Measurements from ENCODE around the gene TSFM. TPM values are rescaled to one million over a fixed set of nuclear protein-coding genes. Genes with fewer than 3 reads are reported as not detected.
A peak's percentile ranks its signal among the peaks of the same experiment; 100 is the strongest.

The TSFM gene
- total RNA-seq = 10 to 100 TPM; 15.0 to 17.2 TPM
- 10 to 100 TPM; 21.4 to 22.9 TPM for polyA plus RNA-seq
- long read RNA-seq, donor 1, transcript TSFM-204 (6 exons, 2,192 nt) = major isoform, 32 of 45 reads
- long read RNA-seq, donor 1, partial matches to known transcripts = 4 of 45 reads
- long read RNA-seq, donor 1, other reads (novel, unspliced or antisense) = 6 of 45 reads
- long read RNA-seq, donor 2, partial matches to known transcripts = 0 of 6 reads
- long read RNA-seq, donor 2, other reads (novel, unspliced or antisense) = 2 of 6 reads

DNA sequence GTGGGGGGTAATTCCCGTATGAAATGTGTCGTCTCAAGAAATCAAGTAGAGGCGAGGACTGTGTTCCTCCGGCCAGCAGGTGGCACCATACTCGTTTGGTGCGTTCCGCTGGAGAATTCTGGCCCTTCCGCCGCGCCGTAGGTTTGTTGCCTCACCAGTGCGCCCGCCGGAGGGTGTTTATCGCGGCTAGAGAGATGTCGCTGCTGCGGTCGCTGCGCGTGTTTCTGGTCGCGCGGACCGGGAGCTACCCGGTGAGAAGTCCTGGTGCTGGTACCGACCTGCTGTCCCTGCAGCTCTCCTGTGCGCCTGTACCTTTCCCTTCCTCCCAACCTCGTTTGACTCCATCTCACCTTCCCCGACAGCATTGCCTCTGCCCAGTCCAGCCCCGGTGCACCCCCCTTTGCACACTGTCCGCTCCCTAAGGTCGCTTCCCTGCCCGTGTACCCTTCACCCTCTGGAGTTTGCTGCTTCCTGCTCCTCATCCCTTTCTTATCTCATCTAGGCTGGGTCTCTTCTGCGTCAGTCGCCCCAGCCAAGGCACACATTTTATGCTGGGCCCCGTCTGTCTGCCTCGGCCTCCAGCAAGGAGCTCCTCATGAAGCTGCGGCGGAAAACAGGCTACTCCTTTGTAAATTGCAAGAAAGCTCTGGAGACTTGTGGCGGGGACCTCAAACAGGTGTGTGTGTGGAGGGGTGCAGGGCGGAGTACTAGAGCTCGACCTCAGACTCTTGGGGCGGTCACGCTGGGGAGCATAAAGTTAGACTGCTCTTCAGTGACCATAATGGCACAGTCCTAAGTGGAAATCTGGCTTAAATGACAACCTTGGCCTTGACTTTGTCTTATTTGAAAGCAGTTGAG is at the start of gene TSFM:
TSS of gene TSFM (plus strand) at position 180 of the 858 bp plus-strand sequence. CDS start at position 195, 15 bp downstream.
- peak; percentile 98 to 100 for DNase-seq
- H3K4me1 ChIP-seq (ENCODE audit: control insufficient read depth in 1 of 2, insufficient read depth in 2 of 2, low read length in 2 of 2) = no peaks in the 10 kb centered on the region
- H3K4me3 ChIP-seq (ENCODE audit: low read length in 2 of 2) = peak within 1 kb of the TSS; percentile 16 to 95
- ATAC-seq (ENCODE audit: low FRiP score) = peak; percentile 98
- peak within 1 kb of the TSS in 1 of 2 donors; percentile 0 for H3K27ac ChIP-seq (ENCODE audit: low read depth in 1 of 2, low read length in 2 of 2)
- no peaks in the 10 kb centered on the region for H3K9me3 ChIP-seq (ENCODE audit: control insufficient read depth, low read length)
- 0 to 1% methylated on average over 45 of the region's 45 CpGs for WGBS, 2 donors
- no peaks in the 10 kb centered on the region for H3K27me3 ChIP-seq (ENCODE audit: control insufficient read depth in 1 of 2, insufficient read depth in 2 of 2, low read length in 1 of 2)
- intact Hi-C loops (cut with DNase I) = loop anchor here in 1 of 2 donors (5.0 kb wide), 1 partner anchor 124 kb away; no protein-coding TSS in a partner anchor
- H3K36me3 ChIP-seq (ENCODE audit: control insufficient read depth in 1 of 2, insufficient read depth in 2 of 2, low read length in 1 of 2) = peaks cover 2 to 7% of the 10 kb centered on the region in 2 donors

DNA sequence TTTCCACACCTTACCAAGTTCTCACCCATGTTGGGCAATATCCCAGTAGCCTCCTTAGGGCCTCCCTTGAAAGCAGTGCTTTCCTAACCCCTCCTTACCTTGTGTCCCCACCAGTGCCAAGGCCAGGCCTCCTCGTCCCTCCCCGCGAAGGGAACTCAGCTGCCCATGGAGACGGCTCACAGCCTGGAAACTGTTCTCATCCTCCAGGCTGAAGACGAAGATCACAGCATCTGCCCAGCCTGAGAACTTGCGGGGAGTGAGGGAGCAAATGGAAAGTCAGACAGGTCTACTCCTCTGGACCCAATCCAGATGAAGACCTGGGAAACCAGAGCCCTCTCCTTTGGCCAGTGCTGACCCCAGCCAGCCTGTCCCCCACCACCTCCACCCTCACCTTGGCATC is 48.7 kb upstream of the TSFM start:
- Histone ChIP-seq H3K9me3 (ENCODE audit: control insufficient read depth, low read length) (no peaks in the 10 kb centered on the region), H3K4me3 (ENCODE audit: low read length in 2 of 2) (no peak overlapping the region), H3K36me3 (ENCODE audit: control insufficient read depth in 1 of 2, insufficient read depth in 2 of 2, low read length in 1 of 2) (no peaks in the 10 kb centered on the region), H3K27me3 (ENCODE audit: control insufficient read depth in 1 of 2, insufficient read depth in 2 of 2, low read length in 1 of 2) (no peaks in the 10 kb centered on the region), H3K4me1 (ENCODE audit: control insufficient read depth in 1 of 2, insufficient read depth in 2 of 2, low read length in 2 of 2) (no peaks in the 10 kb centered on the region), H3K27ac (ENCODE audit: low read depth in 1 of 2, low read length in 2 of 2) (no peak overlapping the region)
- intact Hi-C loops (cut with DNase I) = no loop called here
- WGBS, 2 donors = 64 to 74% methylated on average over 6 of the region's 6 CpGs
- ATAC-seq (ENCODE audit: low FRiP score) = no peak
- no peak for DNase-seq

DNA sequence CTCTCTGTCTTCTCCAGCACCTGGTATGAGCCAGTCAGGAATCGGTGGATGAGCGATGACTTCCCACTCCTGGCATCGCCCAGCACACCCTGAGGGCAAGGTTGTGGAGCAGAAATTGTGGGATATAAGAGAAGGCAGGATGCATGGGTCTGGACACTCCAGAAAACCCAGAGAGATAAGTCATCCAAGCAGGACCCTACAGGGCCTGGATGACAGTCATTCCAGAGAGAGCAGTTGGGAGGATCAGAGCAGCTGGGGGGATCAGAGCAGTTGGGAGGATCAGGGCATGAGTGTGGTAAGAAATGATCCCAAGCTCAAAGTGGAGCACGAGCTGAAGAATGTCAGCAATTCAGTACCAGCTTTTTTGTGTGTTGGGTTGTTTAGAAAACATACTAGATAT is 48.0 kb upstream of the TSFM start:
- Histone ChIP-seq H3K36me3 (ENCODE audit: control insufficient read depth in 1 of 2, insufficient read depth in 2 of 2, low read length in 1 of 2) (no peaks in the 10 kb centered on the region), H3K27ac (ENCODE audit: low read depth in 1 of 2, low read length in 2 of 2) (no peak overlapping the region), H3K4me1 (ENCODE audit: control insufficient read depth in 1 of 2, insufficient read depth in 2 of 2, low read length in 2 of 2) (no peaks in the 10 kb centered on the region), H3K27me3 (ENCODE audit: control insufficient read depth in 1 of 2, insufficient read depth in 2 of 2, low read length in 1 of 2) (no peaks in the 10 kb centered on the region), H3K4me3 (ENCODE audit: low read length in 2 of 2) (no peak overlapping the region), H3K9me3 (ENCODE audit: control insufficient read depth, low read length) (no peaks in the 10 kb centered on the region)
- intact Hi-C loops (cut with DNase I) = no loop called here
- no peak for ATAC-seq (ENCODE audit: low FRiP score)
- no peak for DNase-seq
- WGBS, 2 donors = 76 to 89% methylated on average over 4 of the region's 4 CpGs

DNA sequence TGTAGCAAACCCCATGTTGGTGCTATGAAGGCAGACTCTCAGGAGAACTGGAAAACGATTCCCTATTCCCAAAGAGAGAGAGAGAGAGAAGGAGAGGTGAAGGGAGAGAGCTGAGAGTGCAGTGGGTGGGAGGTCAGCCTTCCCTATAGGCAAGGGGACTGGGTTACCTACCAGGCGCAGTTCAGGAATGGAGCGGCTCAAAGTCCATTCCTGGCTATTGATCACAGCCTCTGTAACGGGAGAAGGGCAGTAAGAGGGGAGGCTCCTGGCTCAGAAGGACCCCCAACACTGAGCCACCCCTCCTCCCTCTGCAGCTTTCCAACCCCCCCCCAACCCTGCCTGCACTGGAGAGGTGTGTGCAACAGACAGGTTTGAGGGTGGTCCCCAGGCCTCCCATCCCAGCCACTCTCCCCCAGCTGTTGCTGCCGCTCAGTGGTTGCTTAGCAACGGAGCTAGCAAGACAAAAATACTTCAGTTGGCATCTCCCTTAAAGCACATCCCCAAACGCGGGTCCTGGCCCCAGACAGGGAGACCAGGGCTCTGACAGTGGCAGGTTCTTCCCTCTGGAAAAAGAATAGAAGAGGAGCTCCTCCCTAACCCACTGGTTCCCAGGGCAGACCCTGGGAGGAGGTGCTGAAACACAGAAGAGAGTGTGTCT is 47.3 kb upstream of the TSFM start:
- Histone ChIP-seq H3K36me3 (ENCODE audit: control insufficient read depth in 1 of 2, insufficient read depth in 2 of 2, low read length in 1 of 2) (no peaks in the 10 kb centered on the region), H3K27ac (ENCODE audit: low read depth in 1 of 2, low read length in 2 of 2) (no peak overlapping the region), H3K4me3 (ENCODE audit: low read length in 2 of 2) (no peak overlapping the region), H3K27me3 (ENCODE audit: control insufficient read depth in 1 of 2, insufficient read depth in 2 of 2, low read length in 1 of 2) (no peaks in the 10 kb centered on the region), H3K9me3 (ENCODE audit: control insufficient read depth, low read length) (no peaks in the 10 kb centered on the region), H3K4me1 (ENCODE audit: control insufficient read depth in 1 of 2, insufficient read depth in 2 of 2, low read length in 2 of 2) (no peaks in the 10 kb centered on the region)
- DNase-seq (no peak), ATAC-seq (ENCODE audit: low FRiP score) (no peak)
- intact Hi-C loops (cut with DNase I) = no loop called here
- WGBS, 2 donors = 13 to 14% methylated on average over 8 of the region's 8 CpGs

DNA sequence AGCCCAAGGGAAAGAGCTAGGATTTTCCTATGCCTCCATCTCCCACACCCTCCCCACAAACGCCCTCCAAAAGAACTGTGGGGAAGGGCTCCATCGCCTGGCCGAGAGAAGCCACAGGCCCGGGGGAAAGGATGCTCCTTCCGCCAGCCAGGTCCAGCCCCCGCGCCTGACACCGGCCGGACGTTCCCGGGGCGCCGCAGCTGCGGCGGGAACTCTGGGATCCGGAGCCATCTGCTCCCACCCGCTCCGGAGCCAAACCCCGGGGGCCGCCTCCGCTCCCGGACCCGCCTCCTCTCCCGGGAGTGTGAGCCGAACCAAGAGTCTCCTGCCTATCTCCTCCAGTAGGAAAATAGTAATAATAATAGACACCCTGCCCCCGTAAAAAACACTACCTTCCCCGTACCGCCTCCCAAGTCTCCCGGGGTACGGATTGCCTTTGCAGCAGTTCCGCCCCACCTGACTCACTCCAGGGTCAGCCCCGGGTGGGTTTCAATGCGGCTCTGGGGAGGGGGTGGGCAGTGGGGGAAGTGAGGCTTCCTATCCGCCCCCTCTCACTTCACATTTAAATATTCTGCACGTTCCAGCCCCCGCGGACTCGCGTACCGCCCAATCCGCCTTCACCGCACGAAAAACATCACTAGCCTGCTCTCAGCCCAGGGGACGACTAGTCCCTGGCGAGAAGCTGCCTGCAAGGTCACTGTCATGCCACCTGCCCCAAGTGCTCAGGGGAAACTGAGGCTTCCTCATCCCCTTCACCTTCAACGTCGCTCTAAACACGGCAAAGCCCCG is 46.4 kb upstream of the TSFM start:
- H3K4me1 ChIP-seq (ENCODE audit: control insufficient read depth in 1 of 2, insufficient read depth in 2 of 2, low read length in 2 of 2) = no peaks in the 10 kb centered on the region
- no peaks in the 10 kb centered on the region for H3K27me3 ChIP-seq (ENCODE audit: control insufficient read depth in 1 of 2, insufficient read depth in 2 of 2, low read length in 1 of 2)
- no peaks in the 10 kb centered on the region for H3K36me3 ChIP-seq (ENCODE audit: control insufficient read depth in 1 of 2, insufficient read depth in 2 of 2, low read length in 1 of 2)
- no peak for DNase-seq
- no peaks in the 10 kb centered on the region for H3K9me3 ChIP-seq (ENCODE audit: control insufficient read depth, low read length)
- no peak overlapping the region for H3K27ac ChIP-seq (ENCODE audit: low read depth in 1 of 2, low read length in 2 of 2)
- 6 to 8% methylated on average over 48 to 49 of the region's 49 CpGs for WGBS, 2 donors
- no peak overlapping the region for H3K4me3 ChIP-seq (ENCODE audit: low read length in 2 of 2)
- intact Hi-C loops (cut with DNase I) = no loop called here
- no peak for ATAC-seq (ENCODE audit: low FRiP score)

DNA sequence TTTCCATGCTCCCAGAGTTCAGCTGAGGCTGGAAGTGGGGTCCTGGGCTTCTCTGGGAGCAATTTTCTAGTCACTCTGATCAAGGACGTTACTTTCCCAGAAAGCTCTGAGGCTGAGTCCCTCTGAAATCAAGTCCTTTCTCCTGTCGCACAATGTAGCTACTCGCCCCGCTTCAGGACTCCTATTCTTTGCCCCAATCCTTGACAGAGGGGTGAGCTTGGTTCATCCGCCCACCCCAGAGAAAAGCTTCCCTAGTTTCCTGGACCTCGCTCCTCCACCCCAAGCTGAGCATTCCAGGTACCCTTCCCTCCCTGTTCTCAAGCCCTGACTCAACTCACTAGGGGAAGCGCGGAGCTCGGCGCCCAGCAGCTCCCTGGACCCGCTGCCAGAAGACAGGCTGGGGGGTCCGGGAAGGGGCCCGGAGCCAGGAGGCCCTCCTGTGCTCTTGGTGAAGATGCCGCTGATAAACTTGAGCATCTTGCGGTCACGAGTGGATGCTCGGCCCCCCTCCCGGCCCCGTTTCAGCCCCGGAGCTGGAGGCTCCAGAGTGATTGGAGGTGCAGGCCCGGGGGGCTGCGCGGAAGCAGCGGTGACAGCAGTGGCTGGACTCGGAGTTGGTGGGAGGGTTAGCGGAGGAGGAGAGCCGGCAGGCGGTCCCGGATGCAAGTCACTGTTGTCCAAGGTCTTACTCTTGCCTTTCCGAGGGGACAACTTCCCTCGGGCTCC is 45.7 kb upstream of the TSFM start:
- H3K27me3 ChIP-seq (ENCODE audit: control insufficient read depth in 1 of 2, insufficient read depth in 2 of 2, low read length in 1 of 2) = no peaks in the 10 kb centered on the region
- H3K9me3 ChIP-seq (ENCODE audit: control insufficient read depth, low read length) = no peaks in the 10 kb centered on the region
- no peak overlapping the region for H3K4me3 ChIP-seq (ENCODE audit: low read length in 2 of 2)
- no peaks in the 10 kb centered on the region for H3K4me1 ChIP-seq (ENCODE audit: control insufficient read depth in 1 of 2, insufficient read depth in 2 of 2, low read length in 2 of 2)
- no peaks in the 10 kb centered on the region for H3K36me3 ChIP-seq (ENCODE audit: control insufficient read depth in 1 of 2, insufficient read depth in 2 of 2, low read length in 1 of 2)
- DNase-seq = no peak
- no peak overlapping the region for H3K27ac ChIP-seq (ENCODE audit: low read depth in 1 of 2, low read length in 2 of 2)
- intact Hi-C loops (cut with DNase I) = no loop called here
- WGBS, 2 donors = 4 to 9% methylated on average over 28 to 31 of the region's 31 CpGs
- no peak for ATAC-seq (ENCODE audit: low FRiP score)

DNA sequence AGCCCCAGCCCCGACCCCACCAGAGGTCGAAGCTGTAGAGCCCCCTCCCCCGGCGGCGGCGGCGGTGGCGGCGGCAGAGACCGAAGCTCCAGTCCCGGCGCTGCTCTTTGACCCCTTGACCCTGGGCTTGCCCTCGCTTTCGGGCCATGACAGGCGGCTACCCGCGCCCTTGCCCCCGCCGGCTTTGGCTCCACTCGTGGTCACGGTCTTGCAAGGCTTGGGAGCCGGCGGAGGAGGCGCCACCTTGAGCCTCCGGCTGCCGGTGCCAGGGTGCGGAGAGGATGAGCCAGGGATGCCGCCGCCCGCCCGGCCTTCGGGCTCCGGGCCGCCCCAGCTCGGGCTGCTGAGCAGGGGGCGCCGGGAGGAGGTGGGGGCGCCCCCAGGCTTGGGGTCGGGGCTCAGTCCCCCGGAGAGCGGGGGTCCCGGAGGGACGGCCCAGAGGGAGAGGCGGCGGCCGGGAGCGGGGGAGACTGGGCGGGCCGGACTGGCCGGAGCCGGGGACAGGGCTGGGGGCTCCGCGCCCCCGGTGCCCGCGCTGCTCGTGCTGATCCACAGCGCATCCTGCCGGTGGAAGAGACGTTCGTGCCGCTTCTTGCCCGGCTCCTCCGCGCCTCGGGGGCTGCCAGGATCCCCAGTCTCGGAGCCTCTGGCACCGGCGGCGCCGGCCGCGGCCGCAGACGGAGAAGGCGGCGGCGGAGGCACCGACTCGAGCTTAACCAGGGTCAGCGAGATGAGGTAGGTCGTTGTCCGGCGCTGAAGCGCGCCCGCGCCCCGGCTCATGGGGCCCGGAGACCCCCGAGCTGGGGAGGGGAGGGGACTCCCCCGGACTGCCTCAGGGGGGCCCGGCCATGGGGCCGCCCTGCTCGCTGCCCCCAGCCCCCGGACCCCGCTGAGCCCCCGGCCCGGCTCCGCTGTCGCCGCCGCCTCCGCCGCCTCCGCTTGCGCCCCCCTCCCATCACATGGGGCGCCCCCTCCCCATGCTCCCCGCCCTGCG is 44.8 kb upstream of the TSFM start:
- Histone ChIP-seq H3K27ac (ENCODE audit: low read depth in 1 of 2, low read length in 2 of 2) (no peak overlapping the region), H3K4me3 (ENCODE audit: low read length in 2 of 2) (peak overlapping the region; percentile 21 to 41), H3K4me1 (ENCODE audit: control insufficient read depth in 1 of 2, insufficient read depth in 2 of 2, low read length in 2 of 2) (no peaks in the 10 kb centered on the region), H3K27me3 (ENCODE audit: control insufficient read depth in 1 of 2, insufficient read depth in 2 of 2, low read length in 1 of 2) (no peaks in the 10 kb centered on the region), H3K9me3 (ENCODE audit: control insufficient read depth, low read length) (no peaks in the 10 kb centered on the region), H3K36me3 (ENCODE audit: control insufficient read depth in 1 of 2, insufficient read depth in 2 of 2, low read length in 1 of 2) (no peaks in the 10 kb centered on the region)
- intact Hi-C loops (cut with DNase I) = no loop called here
- WGBS, 2 donors = 3 to 6% methylated on average over 56 to 110 of the region's 110 CpGs
- ATAC-seq (ENCODE audit: low FRiP score) (no peak), DNase-seq (no peak)
